ENCODE data around the gene CHRNG. TPM values are rescaled to one million over a fixed set of nuclear protein-coding genes. Genes with fewer than 3 reads are reported as not detected.
"Not testable (repeated sequence)": the region's sequence is repeated elsewhere in the genome, so short reads cannot be mapped to it uniquely, and the experiment has no call there.

Gene CHRNG
- total RNA-seq, 1 donor from 2014 or later = not detected

GRCh38 chr2:232543928-232544631 lies 4.6 kb downstream of the CHRNG start:
- no peak for DNase-seq (ENCODE audit: low read depth in 2 of 2)

GRCh38 chr2:232544674-232545073 lies 5.2 kb downstream of the CHRNG start:
- no peak for DNase-seq (ENCODE audit: low read depth in 2 of 2)

- no peak for DNase-seq (ENCODE audit: low read depth in 2 of 2)
Observed at GRCh38 chr2:232545511-232546375, 6.3 kb downstream of the CHRNG start.

GRCh38 chr2:232547991-232548390 lies 8.5 kb downstream of the CHRNG start:
- DNase-seq (ENCODE audit: low read depth in 2 of 2) = no peak

GRCh38 chr2:232549655-232550353 lies 10.3 kb downstream of the CHRNG start:
- no peak for DNase-seq (ENCODE audit: low read depth in 2 of 2)

GRCh38 chr2:232550354-232551249 lies 11.1 kb downstream of the CHRNG start, which contains the start of the genes EIF4E2 and TIGD1:
Gene EIF4E2 (plus strand): TSS chr2:232550689. CDS start chr2:232550725, 36 bp downstream.
Gene TIGD1 (minus strand): TSS chr2:232550557. CDS start chr2:232549882, 675 bp downstream.
- peak; percentile 96 to 97 for DNase-seq (ENCODE audit: low read depth in 2 of 2)

- no peak for DNase-seq (ENCODE audit: low read depth in 2 of 2)
Observed at GRCh38 chr2:232551250-232551638, 11.8 kb downstream of the CHRNG start.

GRCh38 chr2:232551776-232552175 lies 12.3 kb downstream of the CHRNG start:
- no peak for DNase-seq (ENCODE audit: low read depth in 2 of 2)

GRCh38 chr2:232556426-232556825 lies 16.9 kb downstream of the CHRNG start:
- no peak for DNase-seq (ENCODE audit: low read depth in 2 of 2)

- DNase-seq (ENCODE audit: low read depth in 2 of 2) = no peak
Observed at GRCh38 chr2:232562515-232563151, 23.1 kb downstream of the CHRNG start.

- DNase-seq (ENCODE audit: low read depth in 2 of 2) = no peak
Observed at GRCh38 chr2:232563580-232563979, 24.1 kb downstream of the CHRNG start.

GRCh38 chr2:232567721-232568120 lies 28.2 kb downstream of the CHRNG start:
- no peak for DNase-seq (ENCODE audit: low read depth in 2 of 2)

GRCh38 chr2:232568161-232568560 lies 28.7 kb downstream of the CHRNG start:
- peak in 1 of 2 donors; percentile 71 for DNase-seq (ENCODE audit: low read depth in 2 of 2)

GRCh38 chr2:232569541-232569940 lies 30.0 kb downstream of the CHRNG start:
- DNase-seq (ENCODE audit: low read depth in 2 of 2) = no peak

GRCh38 chr2:232570481-232570880 lies 31.0 kb downstream of the CHRNG start:
- DNase-seq (ENCODE audit: low read depth in 2 of 2) = not testable (repeated sequence)

- DNase-seq (ENCODE audit: low read depth in 2 of 2) = peak in 1 of 2 donors; percentile 83
Observed at GRCh38 chr2:232571026-232571474, 31.6 kb downstream of the CHRNG start.

- no peak for DNase-seq (ENCODE audit: low read depth in 2 of 2)
Observed at GRCh38 chr2:232573042-232573441, 33.5 kb downstream of the CHRNG start.

GRCh38 chr2:232573771-232574435 lies 34.4 kb downstream of the CHRNG start:
- no peak for DNase-seq (ENCODE audit: low read depth in 2 of 2)

GRCh38 chr2:232574674-232575403 lies 35.3 kb downstream of the CHRNG start:
- DNase-seq (ENCODE audit: low read depth in 2 of 2) = no peak
